IMR-90 (cell line): ENCODE data around the gene LRRC15. TPM values are rescaled to one million over a fixed set of nuclear protein-coding genes. Genes with fewer than 3 reads are reported as not detected.

Experiments used
- ATAC-seq: fragments of 200-7000 bp; cut with Tn5 transposase; 2 replicates; pipeline ENCODE4 v1.9.1; 2020; ENCODE audit warnings: low read depth, mild to moderate bottlenecking, moderate library complexity
- BruUV-seq: library from RNA; stranded (reverse); fragments of 400-500 nt; replicated peaks from 2 replicates; lab custom pipeline; 2021; lab: Mats Ljungman, UMichigan
- CTCF ChIA-PET: fragments of 300-600 bp; formaldehyde crosslinking; extraction: SDS; loops from one replicate; lab custom pipeline; 2021; ENCODE audit warnings: antibody characterized with exemption; lab: Yijun Ruan, JAX
- POLR2A ChIA-PET: fragments of 300-600 bp; sonication (Branson Sonifier 250); formaldehyde crosslinking; loops from one replicate; lab custom pipeline; 2022; ENCODE audit warnings: antibody characterized with exemption; ENCODE audit not compliant: unreplicated experiment; lab: Charles Lee
- DNase-seq: peaks from one replicate; pipeline ENCODE4 v3.0.0; 2013
- H2AFZ ChIP-seq: replicated peaks from 2 replicates; pipeline ENCODE3; 2013; ENCODE audit warnings: low read length, mild to moderate bottlenecking; ENCODE audit not compliant: poor library complexity
- H2AK5ac ChIP-seq: 2 replicates; pipeline ENCODE4 v1.6.1; 2013; ENCODE audit warnings: low read depth, low read length, inconsistent platforms
- H2AK9ac ChIP-seq: replicated peaks from 2 replicates; pipeline ENCODE3; 2013; ENCODE audit warnings: mild to moderate bottlenecking, low read depth, low read length, moderate library complexity; ENCODE audit not compliant: poor library complexity
- H2BK120ac ChIP-seq: 2 replicates; pipeline ENCODE4 v1.6.1; 2013; ENCODE audit warnings: low read depth, low read length, inconsistent platforms
- H2BK15ac ChIP-seq: 3 replicates; pipeline ENCODE4 v1.6.1; 2013; ENCODE audit warnings: low read depth, low read length, inconsistent platforms
- H2BK20ac ChIP-seq: 2 replicates; pipeline ENCODE4 v1.6.1; 2013; ENCODE audit warnings: low read depth, mild to moderate bottlenecking, inconsistent platforms, low read length, moderate library complexity
- H2BK5ac ChIP-seq: 2 replicates; pipeline ENCODE4 v1.6.1; 2013; ENCODE audit warnings: mild to moderate bottlenecking, low read depth, low read length, inconsistent platforms; ENCODE audit not compliant: poor library complexity, severe bottlenecking
- H3K14ac ChIP-seq: replicated peaks from 2 replicates; pipeline ENCODE4 v1.6.1; 2013; ENCODE audit warnings: low read depth, low read length, inconsistent platforms
- H3K18ac ChIP-seq: 2 replicates; pipeline ENCODE4 v1.6.1; 2013; ENCODE audit warnings: low read depth, low read length, control low read depth
- H3K23ac ChIP-seq: 2 replicates; pipeline ENCODE4 v1.6.1; 2013; ENCODE audit warnings: low read depth, low read length, inconsistent platforms
- H3K27ac ChIP-seq: 2 replicates; pipeline ENCODE4 v1.5.1; 2013; ENCODE audit warnings: mild to moderate bottlenecking, control low read depth, low read length; ENCODE audit not compliant: insufficient read depth
- H3K27me3 ChIP-seq: 2 replicates; pipeline ENCODE4 v1.6.1; 2013; ENCODE audit warnings: low read length; ENCODE audit not compliant: control insufficient read depth, insufficient read depth
- H3K36me3 ChIP-seq: 2 replicates; pipeline ENCODE4 v1.6.1; 2013; ENCODE audit warnings: low read length, mixed read lengths; ENCODE audit not compliant: control insufficient read depth, insufficient read depth
- H3K4ac ChIP-seq: 2 replicates; pipeline ENCODE4 v1.6.1; 2013; ENCODE audit warnings: low read depth, low read length, inconsistent platforms
- H3K4me1 ChIP-seq: 2 replicates; pipeline ENCODE4 v1.6.1; 2013; ENCODE audit warnings: low read length, mixed read lengths; ENCODE audit not compliant: control insufficient read depth, insufficient read depth
- H3K4me2 ChIP-seq: 2 replicates; pipeline ENCODE4 v1.6.1; 2013; ENCODE audit warnings: low read depth, mild to moderate bottlenecking, control low read depth, low read length, moderate library complexity
- H3K4me3 ChIP-seq: 2 replicates; pipeline ENCODE4 v1.5.1; 2013; ENCODE audit warnings: low read depth, mild to moderate bottlenecking, control low read depth, low read length, moderate library complexity; ENCODE audit not compliant: insufficient read depth
- H3K56ac ChIP-seq: 2 replicates; pipeline ENCODE4 v1.6.1; 2013; ENCODE audit warnings: low read length, inconsistent platforms; ENCODE audit not compliant: insufficient read depth; ENCODE audit errors: extremely low read depth
- H3K79me1 ChIP-seq, 2 experiments: 2 replicates each; pipeline ENCODE4 v1.6.1; 2013; ENCODE audit warnings: low read length in 2 of 2, inconsistent platforms in 1 of 2, low read depth in 1 of 2
- H3K9ac ChIP-seq: 2 replicates; pipeline ENCODE4 v1.6.1; 2013; ENCODE audit warnings: low read depth, low read length, control low read depth
- H3K9me1 ChIP-seq: 2 replicates; pipeline ENCODE4 v1.6.1; 2013; ENCODE audit warnings: low read length, inconsistent platforms; ENCODE audit not compliant: insufficient read depth
- H3K9me3 ChIP-seq: 2 replicates; pipeline ENCODE4 v1.6.1; 2013; ENCODE audit warnings: low read length; ENCODE audit not compliant: control insufficient read depth, insufficient read depth
- H4K20me1 ChIP-seq: 2 replicates; pipeline ENCODE4 v1.6.1; 2013; ENCODE audit warnings: low read length, inconsistent platforms; ENCODE audit not compliant: insufficient read depth
- H4K5ac ChIP-seq: 2 replicates; pipeline ENCODE4 v1.6.1; 2013; ENCODE audit warnings: mild to moderate bottlenecking, low read depth, low read length, control low read depth
- H4K8ac ChIP-seq, 2 experiments: 2 replicates each; pipeline ENCODE4 v1.6.1; 2013; ENCODE audit warnings: low read depth in 2 of 2, low read length in 2 of 2, control low read depth in 1 of 2, inconsistent platforms in 1 of 2
- H4K91ac ChIP-seq: 2 replicates; pipeline ENCODE4 v1.6.1; 2013; ENCODE audit warnings: low read depth, low read length, inconsistent platforms; ENCODE audit not compliant: insufficient read depth
- BHLHE40 ChIP-seq: fragments of 150-350 bp; IDR thresholded peaks from 2 replicates; pipeline ENCODE4 v1.6.1; 2016; ENCODE audit warnings: mild to moderate bottlenecking, low read depth, low read length
- CEBPB ChIP-seq: IDR thresholded peaks from 2 replicates; pipeline ENCODE4 v1.6.1; 2012; ENCODE audit warnings: low read depth, low read length, improper control_type of control experiment
- CHD1 ChIP-seq: IDR thresholded peaks from 2 replicates; pipeline ENCODE4 v1.6.1; 2012; ENCODE audit warnings: low read depth, low read length, improper control_type of control experiment
- FOS ChIP-seq: fragments of 150-350 bp; IDR thresholded peaks from 2 replicates; pipeline ENCODE4 v1.6.1; 2016; ENCODE audit warnings: low read depth, low read length
- MAZ ChIP-seq: IDR thresholded peaks from 2 replicates; pipeline ENCODE4 v1.6.1; 2012; ENCODE audit warnings: low read depth, mild to moderate bottlenecking, low read length, improper control_type of control experiment, moderate library complexity, borderline replicate concordance
- MXI1 ChIP-seq: IDR thresholded peaks from 2 replicates; pipeline ENCODE4 v1.6.1; 2012; ENCODE audit warnings: low read depth, mild to moderate bottlenecking, low read length, moderate library complexity, borderline replicate concordance
- NFE2L2 ChIP-seq: fragments of 150-350 bp; IDR thresholded peaks from 2 replicates; pipeline ENCODE4 v1.6.1; 2016; ENCODE audit warnings: low read depth, mild to moderate bottlenecking, low read length
- RAD21 ChIP-seq: IDR thresholded peaks from 2 replicates; pipeline ENCODE4 v1.6.1; 2012; ENCODE audit warnings: low read length, improper control_type of control experiment
- RCOR1 ChIP-seq: IDR thresholded peaks from 2 replicates; pipeline ENCODE4 v1.6.1; 2012; ENCODE audit warnings: mild to moderate bottlenecking, low read length, improper control_type of control experiment; ENCODE audit not compliant: insufficient replicate concordance
- RFX5 ChIP-seq: IDR thresholded peaks from 2 replicates; pipeline ENCODE4 v1.8.0; 2012; ENCODE audit warnings: low read depth, mild to moderate bottlenecking, low read length, moderate library complexity
- SMC3 ChIP-seq: fragments of 150-350 bp; IDR thresholded peaks from 2 replicates; pipeline ENCODE4 v1.6.1; 2016; ENCODE audit warnings: low read depth, mild to moderate bottlenecking, antibody characterized with exemption, low read length, moderate library complexity
- WGBS, 2 experiments: methylation state at CpG; one replicate each; pipeline versions ENCODE4 v1.1.5 to v1.1.7; 2013; ENCODE audit warnings: missing lambda C conversion rate in 2 of 2; ENCODE audit not compliant: insufficient read length in 1 of 2; ENCODE audit errors: extremely low coverage in 2 of 2; 5-methylcytosine and 5-hydroxymethylcytosine counted together
- dilution Hi-C: fragments of 300-500 bp; cut with HindIII; formaldehyde crosslinking; loops from one replicate; pipeline ENCODE4 v1.14.3; 2018; ENCODE audit warnings: low sequenced_read_pairs; ENCODE audit not compliant: unreplicated experiment
- in situ Hi-C: fragments of 300-500 bp; cut with MboI; formaldehyde crosslinking; loops from 3 replicates; pipeline ENCODE4 v1.14.3; 2019; ENCODE audit warnings: low sequenced_read_pairs, inconsistent platforms, mixed read lengths
- intact Hi-C: fragments of 100-400 bp; cut with micrococcal nuclease; formaldehyde crosslinking; loops from 2 replicates; pipeline ENCODE4 v1.10.0; 2022
- polyA plus RNA-seq, 3 experiments: library from polyadenylated mRNA; depleted of rRNA; stranded (reverse); fragments of >200 nt; gene quantifications; 2 replicates each; pipeline ENCODE4 v1.2.3, GENCODE V29; 2012; ENCODE audit warnings: low replicate concordance in 1 of 3
- total RNA-seq: library from RNA; depleted of rRNA; stranded (reverse); fragments of >200 nt; gene quantifications from 2 replicates; pipeline ENCODE4 v1.2.3, GENCODE V29; 2012
- TF ChIP-seq, protein P1 (sequence below): fragments of 150-350 bp; IDR thresholded peaks from 2 replicates; pipeline ENCODE4 v1.6.1; 2017; ENCODE audit warnings: mild to moderate bottlenecking, antibody characterized with exemption, low read length, low read depth
- TF ChIP-seq, protein P2 (sequence below): conservative IDR thresholded peaks from 2 replicates; pipeline ENCODE4 v1.5.1; 2012; ENCODE audit warnings: mild to moderate bottlenecking, low read depth, low read length, improper control_type of control experiment
- TF ChIP-seq, protein P3 (sequence below): fragments of 150-350 bp; IDR thresholded peaks from 2 replicates; pipeline ENCODE4 v1.6.1; 2016; ENCODE audit warnings: low read depth, mild to moderate bottlenecking, low read length, moderate library complexity, borderline replicate concordance

LRRC15 gene
- total and polyA plus RNA-seq, 2 of the 4 experiments (the other 2 are of a cell fraction), result 2.5 to 9.0 TPM

DNA sequence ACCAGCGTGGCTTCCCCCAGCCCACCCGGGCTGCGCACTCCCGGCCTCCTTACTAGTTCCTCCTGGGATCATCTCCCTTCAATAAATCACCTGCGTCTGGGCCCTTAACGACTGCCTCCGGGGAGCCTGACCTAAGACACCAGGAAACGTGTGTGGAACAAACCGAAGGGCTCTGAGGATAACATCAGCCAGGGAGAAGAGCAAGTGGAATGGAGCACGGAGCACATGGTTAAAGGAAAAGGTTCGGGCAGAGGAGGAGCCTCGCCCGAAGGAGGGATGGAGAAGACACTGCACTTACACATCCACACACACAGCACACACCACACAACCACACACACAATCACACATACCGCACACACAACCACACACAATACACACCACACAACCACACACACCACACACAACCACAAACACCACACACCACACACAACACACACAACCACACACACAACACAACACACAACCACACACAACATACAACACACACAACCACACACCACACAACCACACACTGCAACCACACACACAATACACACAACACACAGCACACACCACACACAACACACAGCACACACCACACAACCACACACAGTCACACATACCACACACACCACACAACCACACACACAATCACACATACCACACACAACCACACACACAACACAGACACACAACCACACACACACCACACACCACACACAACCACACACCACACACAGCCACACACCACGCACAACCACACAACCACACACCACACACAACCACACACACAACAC is 43.2 kb downstream of the LRRC15 start:
- H3K4me3 ChIP-seq, result no peak overlapping the region
- BruUV-seq, result no TSS peak
- peak overlapping the region; percentile 41; the same call in 1 of the 2 replicates for H2BK120ac ChIP-seq
- H3K9ac ChIP-seq, result no peak overlapping the region
- H3K4me1 ChIP-seq, result peaks cover 18% of the 10 kb centered on the region
- peak overlapping the region; percentile 57; the same call in 1 of the 2 replicates for H3K4ac ChIP-seq
- no peaks in the 10 kb centered on the region for H3K27me3 ChIP-seq
- peak overlapping the region; percentile 92 for H2AK5ac ChIP-seq
- 89% methylated on average over 3 of the region's 15 CpGs; no CpG with 5 or more reads in 1 of the 2 experiments for WGBS, 2 experiments
- intact Hi-C loops, result no loop called here
- H3K9me1 ChIP-seq, result peaks cover 29% of the 10 kb centered on the region
- H4K91ac ChIP-seq, result no peak overlapping the region; the same call in 1 of the 2 replicates
- dilution Hi-C loops, result no loop called here
- ChIA-PET CTCF (no interaction called here), POLR2A (no interaction called here)
- peak overlapping the region; percentile 75; the same call in 1 of the 3 replicates for H2BK15ac ChIP-seq
- no peak overlapping the region for H3K4me2 ChIP-seq
- no peak overlapping the region for H3K27ac ChIP-seq
- no peak overlapping the region for H4K5ac ChIP-seq
- H3K56ac ChIP-seq, result no peak overlapping the region
- peaks cover 0 to 8% of the 10 kb centered on the region in 2 experiments; a peak in 1 of 4 replicates for H3K79me1 ChIP-seq
- H3K23ac ChIP-seq, result no peak overlapping the region
- H3K18ac ChIP-seq, result no peak overlapping the region
- H2BK20ac ChIP-seq, result no peak overlapping the region
- 0 out of 2 replicates have a peak overlapping the region, but pooled peaks have one; percentile 29 for H3K14ac ChIP-seq
- no peak overlapping the region for H4K8ac ChIP-seq
- ATAC-seq (no peak), DNase-seq (no peak)
- peak overlapping the region; percentile 89 for H2BK5ac ChIP-seq
- H2AFZ ChIP-seq, result peak overlapping the region; percentile 34
- H3K36me3 ChIP-seq, result no peaks in the 10 kb centered on the region
- H2AK9ac ChIP-seq, result peak overlapping the region; percentile 44
- peaks cover 3% of the 10 kb centered on the region; the same call in 1 of the 2 replicates for H4K20me1 ChIP-seq
- H3K9me3 ChIP-seq, result no peaks in the 10 kb centered on the region
- in situ Hi-C loops, result loop anchor here (25.0 kb wide), 1 partner anchor 536 kb away; no protein-coding TSS in a partner anchor
- no peak for TF ChIP-seq RCOR1
- TF ChIP-seq BHLHE40, result no peak
- TF ChIP-seq RFX5, result no peak
- TF ChIP-seq, protein P1, sequence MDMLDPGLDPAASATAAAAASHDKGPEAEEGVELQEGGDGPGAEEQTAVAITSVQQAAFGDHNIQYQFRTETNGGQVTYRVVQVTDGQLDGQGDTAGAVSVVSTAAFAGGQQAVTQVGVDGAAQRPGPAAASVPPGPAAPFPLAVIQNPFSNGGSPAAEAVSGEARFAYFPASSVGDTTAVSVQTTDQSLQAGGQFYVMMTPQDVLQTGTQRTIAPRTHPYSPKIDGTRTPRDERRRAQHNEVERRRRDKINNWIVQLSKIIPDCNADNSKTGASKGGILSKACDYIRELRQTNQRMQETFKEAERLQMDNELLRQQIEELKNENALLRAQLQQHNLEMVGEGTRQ, result no peak
- TF ChIP-seq MXI1, result no peak
- TF ChIP-seq FOS, result no peak
- TF ChIP-seq, protein P2, sequence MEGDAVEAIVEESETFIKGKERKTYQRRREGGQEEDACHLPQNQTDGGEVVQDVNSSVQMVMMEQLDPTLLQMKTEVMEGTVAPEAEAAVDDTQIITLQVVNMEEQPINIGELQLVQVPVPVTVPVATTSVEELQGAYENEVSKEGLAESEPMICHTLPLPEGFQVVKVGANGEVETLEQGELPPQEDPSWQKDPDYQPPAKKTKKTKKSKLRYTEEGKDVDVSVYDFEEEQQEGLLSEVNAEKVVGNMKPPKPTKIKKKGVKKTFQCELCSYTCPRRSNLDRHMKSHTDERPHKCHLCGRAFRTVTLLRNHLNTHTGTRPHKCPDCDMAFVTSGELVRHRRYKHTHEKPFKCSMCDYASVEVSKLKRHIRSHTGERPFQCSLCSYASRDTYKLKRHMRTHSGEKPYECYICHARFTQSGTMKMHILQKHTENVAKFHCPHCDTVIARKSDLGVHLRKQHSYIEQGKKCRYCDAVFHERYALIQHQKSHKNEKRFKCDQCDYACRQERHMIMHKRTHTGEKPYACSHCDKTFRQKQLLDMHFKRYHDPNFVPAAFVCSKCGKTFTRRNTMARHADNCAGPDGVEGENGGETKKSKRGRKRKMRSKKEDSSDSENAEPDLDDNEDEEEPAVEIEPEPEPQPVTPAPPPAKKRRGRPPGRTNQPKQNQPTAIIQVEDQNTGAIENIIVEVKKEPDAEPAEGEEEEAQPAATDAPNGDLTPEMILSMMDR, result no peak
- TF ChIP-seq RAD21, result no peak
- TF ChIP-seq SMC3, result no peak
- TF ChIP-seq MAZ, result no peak
- no peak for TF ChIP-seq CHD1
- TF ChIP-seq, protein P3, sequence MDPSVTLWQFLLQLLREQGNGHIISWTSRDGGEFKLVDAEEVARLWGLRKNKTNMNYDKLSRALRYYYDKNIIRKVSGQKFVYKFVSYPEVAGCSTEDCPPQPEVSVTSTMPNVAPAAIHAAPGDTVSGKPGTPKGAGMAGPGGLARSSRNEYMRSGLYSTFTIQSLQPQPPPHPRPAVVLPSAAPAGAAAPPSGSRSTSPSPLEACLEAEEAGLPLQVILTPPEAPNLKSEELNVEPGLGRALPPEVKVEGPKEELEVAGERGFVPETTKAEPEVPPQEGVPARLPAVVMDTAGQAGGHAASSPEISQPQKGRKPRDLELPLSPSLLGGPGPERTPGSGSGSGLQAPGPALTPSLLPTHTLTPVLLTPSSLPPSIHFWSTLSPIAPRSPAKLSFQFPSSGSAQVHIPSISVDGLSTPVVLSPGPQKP, result no peak
- no peak for TF ChIP-seq CEBPB
- TF ChIP-seq NFE2L2, result no peak
